HG02763 (cell line): ENCODE measurements around the gene POP5.

ENCODE experiments used
- ATAC-seq: cut with Tn5 transposase; IDR thresholded peaks from one replicate; pipeline ENCODE4 v1.9.1; 2021; ENCODE audit warnings: mild to moderate bottlenecking, moderate library complexity; ENCODE audit not compliant: unreplicated experiment

Gene POP5

DNA sequence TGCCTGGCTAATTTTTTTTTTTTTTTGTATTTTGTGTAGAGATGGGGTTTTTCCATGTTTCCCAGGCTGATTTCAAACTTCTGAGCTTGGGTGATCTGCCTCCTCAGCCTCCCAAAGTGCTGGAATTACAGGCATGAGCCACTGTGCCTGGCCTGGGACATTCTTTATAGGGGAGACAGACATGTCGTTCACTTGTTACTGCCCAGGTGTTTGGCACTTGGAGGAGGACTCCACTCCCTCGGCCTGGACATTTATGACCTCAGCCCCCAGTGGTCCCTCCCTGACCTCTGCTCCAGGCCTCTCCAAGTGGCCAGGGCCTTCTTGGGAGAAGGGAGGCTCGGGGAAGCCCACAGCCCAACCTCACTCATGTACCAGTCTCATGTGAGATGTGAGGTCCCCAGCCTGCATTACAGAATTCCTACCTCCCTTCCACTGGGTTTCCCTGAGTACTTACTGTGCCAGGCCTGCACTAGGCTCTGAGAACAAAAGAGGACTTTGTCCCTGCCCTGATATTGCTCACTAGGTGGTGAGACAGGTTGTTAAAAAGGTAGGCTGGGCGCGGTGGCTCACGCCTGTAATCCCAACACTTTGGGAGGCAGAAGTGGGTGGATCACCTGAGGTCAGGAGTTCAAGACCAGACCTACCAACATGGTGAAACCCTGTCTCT is 9.7 kb upstream of the POP5 start:
- no peak for ATAC-seq

DNA sequence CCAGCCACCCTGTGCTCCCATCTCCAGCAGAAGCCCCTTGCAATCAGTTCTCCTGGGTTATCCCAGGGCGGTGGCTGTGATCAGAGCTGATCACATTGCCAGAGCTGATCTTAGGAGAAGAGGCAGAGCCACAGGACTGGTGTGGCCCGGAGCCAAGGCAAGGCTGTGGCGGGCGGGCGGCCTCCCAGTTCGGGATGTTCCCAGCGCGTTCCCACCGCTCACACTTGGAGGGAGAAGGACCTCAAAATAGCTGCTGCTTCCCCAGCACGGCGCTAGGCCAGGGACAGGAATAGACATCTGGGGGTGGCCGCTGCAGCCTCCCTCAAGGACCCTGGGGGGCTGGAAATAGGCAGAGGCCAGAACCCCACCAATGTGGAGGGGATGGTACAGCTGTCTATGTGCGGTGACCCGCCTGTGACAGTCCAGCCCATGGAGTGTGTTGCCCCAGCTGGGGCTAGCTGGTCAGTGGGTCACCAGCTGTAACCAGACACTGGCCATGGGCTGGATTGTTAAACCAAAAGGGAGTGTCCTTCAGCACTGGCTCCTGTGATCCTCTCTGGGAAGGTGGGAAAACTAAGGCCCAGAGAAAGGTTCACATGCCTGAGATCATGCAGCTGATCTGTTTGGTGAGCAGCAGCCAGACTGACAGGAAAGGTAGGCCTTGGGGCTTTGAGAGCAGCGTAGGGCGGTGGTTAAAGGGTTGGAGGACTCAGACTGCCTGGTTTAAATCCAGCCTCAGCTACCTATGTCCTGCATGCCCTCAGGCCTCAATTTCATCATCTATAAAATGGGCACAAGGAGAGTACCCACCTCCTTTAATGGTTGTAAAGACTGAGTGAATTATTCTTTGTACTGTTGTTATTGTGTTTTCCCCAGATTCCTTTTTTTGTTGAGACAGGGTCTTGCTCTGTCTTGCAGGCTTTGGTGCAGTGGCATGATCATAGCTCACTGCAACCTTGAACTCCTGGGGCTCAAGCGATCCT is 8.0 kb upstream of the POP5 start:
- ATAC-seq, result no peak

DNA sequence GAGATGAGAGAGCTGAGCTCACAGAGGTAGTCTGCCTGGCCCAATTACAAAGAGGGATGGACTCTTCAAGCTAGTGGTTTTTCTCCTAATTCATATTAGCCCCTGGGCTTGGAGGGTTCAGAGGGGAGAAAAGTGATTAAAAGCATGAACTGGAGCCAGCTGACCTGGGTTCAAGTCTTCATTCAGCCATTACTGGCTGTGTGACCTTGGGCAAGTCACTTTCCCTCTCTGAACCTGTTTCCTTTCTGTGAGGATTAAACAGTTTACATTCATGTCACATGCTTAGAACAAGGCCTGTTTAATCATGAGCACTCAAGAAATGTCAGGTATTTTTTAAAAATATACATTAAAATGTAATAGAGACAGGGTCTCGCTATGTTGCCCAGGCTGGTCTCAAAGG is 7.2 kb upstream of the POP5 start:
- ATAC-seq, result no peak

DNA sequence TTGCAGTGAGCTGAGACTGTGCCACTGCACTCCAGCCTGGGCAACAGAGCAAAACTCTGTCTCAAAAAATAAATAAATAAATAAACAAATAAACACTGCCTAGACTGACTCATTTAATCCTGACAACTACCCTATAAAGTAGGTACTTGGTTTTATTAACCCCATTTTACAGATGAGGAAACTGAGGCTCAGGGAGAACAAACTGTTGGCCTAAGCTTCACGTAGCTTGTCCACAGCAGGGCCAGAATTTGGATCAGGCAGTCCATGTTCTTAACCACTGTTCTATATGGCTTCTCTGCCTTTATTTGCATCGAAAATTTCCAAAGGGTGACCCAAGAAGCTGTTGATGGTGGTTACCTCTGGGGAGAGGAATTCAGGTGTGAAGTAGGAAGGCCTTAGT is 5.7 kb upstream of the POP5 start:
- no peak for ATAC-seq

DNA sequence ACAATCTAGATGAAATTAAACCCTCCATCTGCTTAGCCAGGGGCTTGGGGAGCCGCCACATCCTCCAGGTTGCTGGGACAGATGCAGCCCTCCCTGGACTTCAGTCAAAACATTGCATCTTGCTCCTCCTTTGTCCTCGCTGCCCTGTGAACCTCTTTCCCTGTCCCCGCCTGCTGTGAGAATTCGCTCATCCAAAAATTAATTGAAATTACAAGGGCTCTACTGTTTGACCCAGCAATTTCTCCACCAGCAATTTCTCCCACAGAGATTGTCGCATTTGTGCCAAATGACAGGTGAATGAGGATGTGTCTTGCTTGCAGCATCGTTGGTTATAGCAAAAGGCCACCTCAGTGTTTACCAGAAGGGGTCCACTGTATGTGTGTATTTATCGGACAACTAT is 5.0 kb upstream of the POP5 start:
- no peak for ATAC-seq

DNA sequence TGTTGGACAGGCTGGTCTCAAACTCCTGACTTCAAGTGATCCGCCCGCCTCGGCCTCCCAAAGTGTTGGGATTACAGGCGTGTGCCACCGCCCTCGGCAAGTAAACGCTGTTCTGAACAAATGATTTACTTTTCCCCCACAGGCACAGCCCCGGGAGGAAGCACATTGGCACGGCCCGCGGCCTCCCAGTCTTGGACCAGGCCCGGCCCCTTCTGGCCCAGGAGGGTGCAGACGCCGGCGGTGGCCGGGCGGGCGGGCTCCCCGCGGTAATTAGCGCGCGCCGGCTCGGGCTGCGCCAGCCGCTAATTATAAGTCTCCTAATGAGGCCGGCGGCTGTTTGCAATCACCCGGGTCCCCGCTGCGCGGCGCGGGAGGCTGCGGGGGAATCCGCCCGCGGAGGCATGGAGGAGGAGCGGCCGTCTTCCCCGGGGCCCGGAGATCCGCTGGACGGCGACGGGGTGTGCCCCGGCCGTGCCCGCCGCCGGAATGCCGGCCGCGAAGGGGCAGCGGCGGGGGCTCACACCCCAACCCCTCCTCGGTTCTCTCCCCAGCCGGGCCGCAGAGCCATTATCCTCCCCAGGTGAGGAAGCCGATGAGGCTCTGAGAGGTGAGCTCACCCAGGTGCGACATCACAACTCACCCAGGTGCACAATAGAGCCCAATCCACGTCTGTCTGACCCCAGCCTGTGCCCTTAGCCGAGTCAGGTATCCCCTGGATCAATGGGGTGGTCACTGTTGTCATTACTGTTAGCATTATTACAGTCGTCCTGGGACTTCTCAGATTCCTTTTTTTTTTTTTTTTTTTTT is 3.3 kb upstream of the POP5 start:
- no peak for ATAC-seq

DNA sequence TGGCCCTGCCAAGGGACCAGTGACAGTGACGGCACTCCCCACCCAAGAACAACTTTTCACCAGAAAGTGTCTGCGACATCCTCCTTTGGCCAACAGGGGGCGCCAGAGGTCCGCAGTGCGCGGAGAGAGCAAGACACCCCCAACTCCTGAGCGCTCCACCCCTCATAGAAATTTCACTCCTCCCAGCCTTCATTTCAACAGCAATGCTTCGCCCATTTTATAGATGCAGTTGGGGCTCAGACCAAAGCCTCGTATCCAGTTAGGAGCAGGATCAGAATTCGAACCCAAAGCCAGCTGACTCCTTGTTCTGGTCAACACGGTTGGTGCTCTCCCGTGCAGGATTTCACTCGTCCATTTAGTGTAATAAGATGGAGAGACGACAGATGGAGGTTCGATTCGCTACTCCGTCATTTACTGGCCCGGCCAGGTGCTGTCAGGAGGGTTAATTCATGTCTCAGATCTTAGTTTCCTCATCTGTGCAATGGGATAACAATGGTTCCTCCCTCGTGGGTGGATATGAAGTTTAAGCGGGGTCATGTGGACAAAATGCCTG is 2.4 kb upstream of the POP5 start:
- no peak for ATAC-seq

DNA sequence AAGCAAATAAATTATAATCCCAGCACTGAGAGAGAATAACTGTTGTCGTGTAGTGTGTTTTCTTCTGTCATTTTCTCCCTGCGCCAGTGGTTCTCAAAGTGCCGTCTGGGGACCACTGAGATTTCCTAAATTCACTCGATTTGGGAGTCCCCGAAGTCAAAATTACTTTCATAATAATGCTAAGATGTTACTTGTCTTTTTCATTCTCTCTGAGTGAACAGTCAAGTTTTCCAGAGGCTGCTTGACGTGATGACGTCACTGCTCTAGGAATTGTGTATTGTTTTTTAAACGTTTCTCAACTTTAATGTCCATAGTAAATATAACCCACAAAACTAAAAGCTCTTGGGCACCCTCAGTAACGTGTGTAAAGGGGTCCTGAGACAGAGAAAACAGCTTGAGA is 796 bp upstream of the POP5 start:
- ATAC-seq, result no peak

DNA sequence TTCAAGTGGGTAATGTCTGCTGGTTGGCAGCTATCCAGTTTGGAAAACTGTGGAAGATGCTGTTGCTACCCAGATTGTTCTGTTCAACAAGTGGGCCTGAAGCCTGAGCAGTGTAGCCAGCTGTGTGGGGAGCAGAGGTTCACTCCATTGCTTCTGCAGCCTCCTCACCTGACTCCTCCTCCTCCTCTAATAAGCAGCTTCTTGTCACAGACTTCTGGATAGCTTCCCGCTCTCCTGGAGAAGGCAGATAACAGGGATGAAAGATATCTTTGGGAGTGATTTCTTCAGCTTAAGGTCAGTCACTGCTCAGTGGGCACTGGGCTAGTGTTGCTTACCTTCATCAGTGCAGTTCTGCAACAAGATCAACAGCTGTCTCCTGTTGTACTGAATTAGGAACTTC is 2.0 kb downstream of the POP5 start:
- no peak for ATAC-seq

DNA sequence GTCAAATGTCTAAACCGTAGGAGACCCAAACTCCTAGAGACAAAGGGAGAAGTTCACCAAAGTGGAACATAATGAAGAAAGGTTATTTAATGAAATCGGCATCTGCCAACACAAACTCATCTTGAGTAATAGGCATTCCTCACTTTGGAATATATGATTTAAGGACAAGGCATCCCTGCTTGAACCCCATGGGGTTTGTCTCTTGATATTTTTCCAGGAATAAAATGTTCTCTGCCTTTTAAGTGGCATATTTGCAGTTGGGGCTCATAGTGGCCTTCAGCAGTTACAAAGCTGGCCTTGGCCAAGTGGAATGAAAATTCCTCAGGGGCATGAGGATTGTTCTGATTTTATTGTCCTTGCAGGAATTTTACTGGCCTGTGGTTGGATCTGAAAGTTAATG is 7.1 kb downstream of the POP5 start:
- no peak for ATAC-seq

DNA sequence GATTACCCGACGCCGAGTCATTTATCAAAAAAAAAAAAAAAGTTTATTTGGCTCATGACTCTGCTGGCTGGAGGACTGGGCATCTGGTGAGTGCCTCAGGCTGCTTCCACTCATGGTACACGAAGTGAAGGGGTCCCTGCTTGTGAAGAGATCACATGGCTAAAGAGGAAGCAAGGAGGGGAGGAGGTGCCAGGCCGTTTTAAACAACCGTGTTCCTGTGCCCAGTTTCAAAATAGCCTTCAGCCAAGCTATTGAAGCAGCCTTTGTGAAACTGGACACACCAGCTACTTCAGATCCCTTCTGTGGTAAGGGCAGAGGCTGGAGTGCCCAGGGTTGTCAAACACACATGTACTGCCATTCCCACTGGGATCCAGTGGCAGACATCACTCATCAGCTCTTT is 7.6 kb downstream of the POP5 start:
- ATAC-seq, result no peak

DNA sequence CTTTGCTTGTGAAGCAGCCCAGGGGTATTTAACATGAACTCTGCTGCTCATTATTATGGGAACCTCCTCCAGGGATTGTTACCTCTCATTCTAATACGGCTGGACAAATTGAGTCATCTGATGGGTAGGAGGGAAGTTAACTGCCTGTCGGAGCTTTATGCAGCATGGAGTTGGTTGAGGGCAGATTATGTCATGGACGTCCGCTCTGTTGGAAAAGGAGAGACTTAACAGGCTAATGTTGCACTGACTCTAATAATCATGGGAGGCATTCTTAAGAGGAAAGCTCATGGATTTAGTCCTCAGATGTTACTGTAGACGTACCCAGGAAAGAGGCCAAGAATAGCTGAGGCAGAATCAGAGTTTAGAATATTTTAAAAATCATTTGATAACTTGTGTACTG is 9.9 kb downstream of the POP5 start:
- no peak for ATAC-seq

DNA sequence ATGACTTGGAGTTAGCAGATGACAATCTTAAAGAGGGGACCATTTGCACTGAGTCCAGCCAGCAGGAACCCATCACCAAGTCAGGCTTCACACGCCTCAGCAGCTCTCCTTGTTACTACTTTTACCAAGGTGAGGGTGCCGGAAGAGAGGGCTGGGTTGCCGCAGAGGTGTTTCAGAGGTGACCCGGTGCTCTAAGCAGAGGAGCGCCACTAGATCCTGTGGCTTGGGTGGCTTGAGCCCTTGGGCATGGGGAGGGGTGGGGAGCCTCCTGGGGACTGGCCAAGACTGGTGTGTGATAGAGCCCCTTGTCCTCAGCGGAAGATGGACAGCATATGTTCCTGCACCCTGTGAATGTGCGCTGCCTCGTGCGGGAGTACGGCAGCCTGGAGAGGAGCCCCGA is 17.7 kb downstream of the POP5 start:
- ATAC-seq, result no peak

DNA sequence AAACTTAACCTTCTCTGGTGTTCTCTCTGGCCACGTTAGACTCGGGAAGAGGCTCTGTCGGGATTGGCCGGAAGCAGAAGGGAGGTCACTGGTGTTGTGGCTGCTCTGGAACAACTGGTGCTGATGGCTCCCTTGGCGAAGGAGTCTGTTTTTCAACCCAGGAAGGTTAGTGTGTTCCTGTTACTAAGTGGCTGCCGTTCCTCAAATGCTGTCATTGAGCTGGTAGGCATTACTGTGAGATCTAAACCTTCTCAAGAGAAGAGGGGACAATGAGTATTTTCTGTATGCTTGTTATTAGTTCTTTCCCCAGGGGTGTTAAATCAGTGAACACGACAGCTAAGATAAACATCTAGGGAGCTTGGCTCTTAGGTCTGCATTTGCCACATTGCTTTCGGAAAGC is 18.3 kb downstream of the POP5 start:
- no peak for ATAC-seq

DNA sequence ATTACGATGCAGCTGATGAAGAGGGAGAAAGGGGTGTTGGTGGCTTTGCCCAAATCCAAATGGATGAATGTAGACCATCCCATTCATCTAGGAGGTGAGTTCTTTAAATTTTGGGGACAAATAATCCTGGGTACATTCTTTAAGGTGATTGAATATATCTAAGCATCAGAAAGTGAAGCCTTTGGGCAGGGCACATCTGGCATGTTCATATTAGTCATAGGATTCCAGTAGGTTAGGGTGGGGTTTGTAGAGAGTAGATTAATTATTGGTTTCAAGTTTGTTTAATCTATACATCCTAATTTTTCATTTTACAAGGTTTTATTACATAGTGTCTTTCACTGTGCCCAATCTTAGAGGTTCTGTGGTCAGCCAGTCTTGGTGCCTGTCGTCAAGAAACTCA is 23.6 kb downstream of the POP5 start:
- ATAC-seq, result no peak

DNA sequence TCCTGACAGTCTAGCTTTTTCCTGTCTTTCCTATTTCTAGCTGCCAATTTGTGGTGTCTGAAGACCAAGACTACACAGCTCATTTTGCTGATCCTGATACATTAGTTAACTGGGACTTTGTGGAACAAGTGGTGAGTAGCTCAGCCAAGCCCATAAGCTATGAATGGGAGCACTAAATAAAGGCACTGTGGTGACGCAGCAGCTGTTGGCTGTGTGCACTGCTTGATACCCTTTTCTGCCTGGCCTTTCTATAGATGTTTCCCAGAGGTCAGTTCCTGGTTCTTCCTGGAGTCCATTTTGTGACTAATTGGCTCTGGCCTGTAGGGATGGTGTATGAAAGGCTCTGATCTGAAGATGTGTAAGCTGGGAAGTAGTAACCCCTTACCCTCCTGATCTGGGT is 26.5 kb downstream of the POP5 start:
- ATAC-seq, result no peak

DNA sequence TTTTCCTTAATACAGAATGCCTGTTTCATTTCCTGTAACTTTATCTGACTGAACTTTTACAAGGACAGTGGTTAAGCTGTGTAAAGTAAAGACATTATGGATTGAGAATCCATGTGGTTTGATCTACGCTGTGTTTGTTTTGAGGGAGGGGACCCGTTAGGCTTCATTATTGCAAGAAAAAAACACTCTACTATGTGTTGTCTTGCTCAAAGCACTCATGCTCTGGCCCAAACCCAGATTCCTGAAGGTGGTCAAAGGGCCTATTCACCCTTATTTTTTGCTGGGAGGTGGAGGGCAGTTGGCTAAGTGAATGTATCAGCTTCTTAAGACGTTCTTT is 35.2 kb downstream of the POP5 start:
- ATAC-seq, result no peak

DNA sequence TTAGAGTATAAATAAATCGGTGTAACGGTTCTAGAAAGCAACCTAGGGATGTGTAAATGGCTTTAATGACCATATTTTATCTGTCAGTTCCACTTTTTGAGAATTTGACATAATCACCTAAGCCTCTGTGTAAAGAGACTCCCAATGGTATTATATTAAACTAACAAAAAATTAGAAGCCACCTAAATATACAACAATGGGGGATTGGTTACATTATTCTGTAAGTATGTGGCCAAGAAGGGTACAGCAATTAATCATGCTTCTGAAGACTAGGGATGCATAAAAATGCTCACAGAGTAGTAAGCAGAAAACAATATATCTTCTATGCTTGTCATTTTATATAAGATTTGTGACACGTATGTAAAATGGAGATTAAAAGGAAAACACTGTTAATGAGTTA is 36.5 kb downstream of the POP5 start:
- no peak for ATAC-seq

DNA sequence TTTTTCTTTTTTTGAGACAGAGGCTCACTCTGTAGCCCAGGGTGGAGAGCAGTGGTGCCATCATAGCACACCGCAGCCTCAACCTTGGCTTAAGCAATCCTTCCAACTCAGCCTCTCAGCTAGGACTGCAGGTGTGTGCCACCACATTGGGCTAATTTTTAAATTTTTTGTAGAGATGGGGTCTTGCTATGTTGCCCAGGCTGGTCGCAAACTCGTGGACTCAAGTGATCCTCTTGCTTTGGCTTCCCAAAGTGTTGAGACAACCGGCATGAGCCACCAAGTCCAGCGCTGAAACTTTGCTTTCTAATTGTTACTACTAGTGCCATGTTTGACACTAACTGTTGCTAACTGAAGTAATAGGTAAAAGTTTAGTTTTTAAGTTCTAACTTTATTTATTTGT is 39.0 kb downstream of the POP5 start:
- ATAC-seq, result no peak

DNA sequence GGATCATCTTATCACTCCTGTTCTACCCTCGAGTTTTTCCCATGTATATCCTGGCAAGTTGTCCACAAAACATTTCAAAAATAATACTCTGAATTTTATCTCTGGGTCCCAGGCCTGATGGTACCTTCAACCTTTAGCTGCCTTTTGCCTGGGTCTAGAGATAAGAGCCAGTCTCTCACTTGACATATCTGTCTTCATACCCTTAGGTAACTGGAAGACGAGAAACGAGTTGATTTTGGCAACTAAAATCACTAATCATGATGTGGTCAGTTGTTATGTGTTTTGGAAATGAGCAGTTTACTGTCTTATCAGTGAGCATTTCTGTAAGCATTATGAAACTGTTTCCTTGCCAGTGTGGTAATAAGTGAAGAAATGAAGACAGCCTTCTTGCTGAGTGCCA is 40.8 kb downstream of the POP5 start:
- no peak for ATAC-seq

DNA sequence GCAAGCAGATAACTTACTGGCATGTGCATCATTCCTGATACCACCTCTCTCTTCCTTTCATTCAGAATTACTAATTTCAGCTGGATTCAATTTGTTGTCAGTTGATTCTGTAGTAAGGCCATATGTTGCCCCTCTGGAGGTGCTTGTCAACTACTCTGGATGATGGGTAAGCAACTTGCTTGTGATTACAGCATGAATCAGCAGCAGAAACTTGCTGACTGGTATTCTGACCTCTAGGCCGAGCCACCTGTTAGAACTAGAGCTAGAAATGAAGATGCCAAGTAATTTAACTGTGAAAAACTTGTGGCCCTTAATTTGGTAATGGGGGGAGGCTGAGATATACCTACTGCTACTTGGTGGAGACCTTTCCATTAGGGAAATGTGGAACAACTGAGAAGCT is 41.9 kb downstream of the POP5 start:
- no peak for ATAC-seq
